IMR-90 (cell line): ENCODE measurements around the gene RGS19. TPM values are rescaled to one million over a fixed set of nuclear protein-coding genes. Genes with fewer than 3 reads are reported as not detected.

Experiments used
- ATAC-seq: fragments of 200-7000 bp; cut with Tn5 transposase; 2 replicates; pipeline ENCODE4 v1.9.1; 2020; ENCODE audit warnings: low read depth, mild to moderate bottlenecking, moderate library complexity
- BruUV-seq: library from RNA; stranded (reverse); fragments of 400-500 nt; replicated peaks from 2 replicates; lab custom pipeline; 2021; lab: Mats Ljungman, UMichigan
- CTCF ChIA-PET: fragments of 300-600 bp; formaldehyde crosslinking; extraction: SDS; loops from one replicate; lab custom pipeline; 2021; ENCODE audit warnings: antibody characterized with exemption; lab: Yijun Ruan, JAX
- POLR2A ChIA-PET: fragments of 300-600 bp; sonication (Branson Sonifier 250); formaldehyde crosslinking; loops from one replicate; lab custom pipeline; 2022; ENCODE audit warnings: antibody characterized with exemption; ENCODE audit not compliant: unreplicated experiment; lab: Charles Lee
- DNase-seq: peaks from one replicate; pipeline ENCODE4 v3.0.0; 2013
- H2AFZ ChIP-seq: replicated peaks from 2 replicates; pipeline ENCODE3; 2013; ENCODE audit warnings: low read length, mild to moderate bottlenecking; ENCODE audit not compliant: poor library complexity
- H2AK5ac ChIP-seq: 2 replicates; pipeline ENCODE4 v1.6.1; 2013; ENCODE audit warnings: low read depth, low read length, inconsistent platforms
- H2AK9ac ChIP-seq: replicated peaks from 2 replicates; pipeline ENCODE3; 2013; ENCODE audit warnings: mild to moderate bottlenecking, low read depth, low read length, moderate library complexity; ENCODE audit not compliant: poor library complexity
- H2BK120ac ChIP-seq: 2 replicates; pipeline ENCODE4 v1.6.1; 2013; ENCODE audit warnings: low read depth, low read length, inconsistent platforms
- H2BK15ac ChIP-seq: 3 replicates; pipeline ENCODE4 v1.6.1; 2013; ENCODE audit warnings: low read depth, low read length, inconsistent platforms
- H2BK20ac ChIP-seq: 2 replicates; pipeline ENCODE4 v1.6.1; 2013; ENCODE audit warnings: low read depth, mild to moderate bottlenecking, inconsistent platforms, low read length, moderate library complexity
- H2BK5ac ChIP-seq: 2 replicates; pipeline ENCODE4 v1.6.1; 2013; ENCODE audit warnings: mild to moderate bottlenecking, low read depth, low read length, inconsistent platforms; ENCODE audit not compliant: poor library complexity, severe bottlenecking
- H3K14ac ChIP-seq: replicated peaks from 2 replicates; pipeline ENCODE4 v1.6.1; 2013; ENCODE audit warnings: low read depth, low read length, inconsistent platforms
- H3K18ac ChIP-seq: 2 replicates; pipeline ENCODE4 v1.6.1; 2013; ENCODE audit warnings: low read depth, low read length, control low read depth
- H3K23ac ChIP-seq: 2 replicates; pipeline ENCODE4 v1.6.1; 2013; ENCODE audit warnings: low read depth, low read length, inconsistent platforms
- H3K27ac ChIP-seq: 2 replicates; pipeline ENCODE4 v1.5.1; 2013; ENCODE audit warnings: mild to moderate bottlenecking, control low read depth, low read length; ENCODE audit not compliant: insufficient read depth
- H3K27me3 ChIP-seq: 2 replicates; pipeline ENCODE4 v1.6.1; 2013; ENCODE audit warnings: low read length; ENCODE audit not compliant: control insufficient read depth, insufficient read depth
- H3K36me3 ChIP-seq: 2 replicates; pipeline ENCODE4 v1.6.1; 2013; ENCODE audit warnings: low read length, mixed read lengths; ENCODE audit not compliant: control insufficient read depth, insufficient read depth
- H3K4ac ChIP-seq: 2 replicates; pipeline ENCODE4 v1.6.1; 2013; ENCODE audit warnings: low read depth, low read length, inconsistent platforms
- H3K4me1 ChIP-seq: 2 replicates; pipeline ENCODE4 v1.6.1; 2013; ENCODE audit warnings: low read length, mixed read lengths; ENCODE audit not compliant: control insufficient read depth, insufficient read depth
- H3K4me2 ChIP-seq: 2 replicates; pipeline ENCODE4 v1.6.1; 2013; ENCODE audit warnings: low read depth, mild to moderate bottlenecking, control low read depth, low read length, moderate library complexity
- H3K4me3 ChIP-seq: 2 replicates; pipeline ENCODE4 v1.5.1; 2013; ENCODE audit warnings: low read depth, mild to moderate bottlenecking, control low read depth, low read length, moderate library complexity; ENCODE audit not compliant: insufficient read depth
- H3K56ac ChIP-seq: 2 replicates; pipeline ENCODE4 v1.6.1; 2013; ENCODE audit warnings: low read length, inconsistent platforms; ENCODE audit not compliant: insufficient read depth; ENCODE audit errors: extremely low read depth
- H3K79me1 ChIP-seq, 2 experiments: 2 replicates each; pipeline ENCODE4 v1.6.1; 2013; ENCODE audit warnings: low read length in 2 of 2, inconsistent platforms in 1 of 2, low read depth in 1 of 2
- H3K9ac ChIP-seq: 2 replicates; pipeline ENCODE4 v1.6.1; 2013; ENCODE audit warnings: low read depth, low read length, control low read depth
- H3K9me1 ChIP-seq: 2 replicates; pipeline ENCODE4 v1.6.1; 2013; ENCODE audit warnings: low read length, inconsistent platforms; ENCODE audit not compliant: insufficient read depth
- H3K9me3 ChIP-seq: 2 replicates; pipeline ENCODE4 v1.6.1; 2013; ENCODE audit warnings: low read length; ENCODE audit not compliant: control insufficient read depth, insufficient read depth
- H4K20me1 ChIP-seq: 2 replicates; pipeline ENCODE4 v1.6.1; 2013; ENCODE audit warnings: low read length, inconsistent platforms; ENCODE audit not compliant: insufficient read depth
- H4K5ac ChIP-seq: 2 replicates; pipeline ENCODE4 v1.6.1; 2013; ENCODE audit warnings: mild to moderate bottlenecking, low read depth, low read length, control low read depth
- H4K8ac ChIP-seq, 2 experiments: 2 replicates each; pipeline ENCODE4 v1.6.1; 2013; ENCODE audit warnings: low read depth in 2 of 2, low read length in 2 of 2, control low read depth in 1 of 2, inconsistent platforms in 1 of 2
- H4K91ac ChIP-seq: 2 replicates; pipeline ENCODE4 v1.6.1; 2013; ENCODE audit warnings: low read depth, low read length, inconsistent platforms; ENCODE audit not compliant: insufficient read depth
- BHLHE40 ChIP-seq: fragments of 150-350 bp; IDR thresholded peaks from 2 replicates; pipeline ENCODE4 v1.6.1; 2016; ENCODE audit warnings: mild to moderate bottlenecking, low read depth, low read length
- CHD1 ChIP-seq: IDR thresholded peaks from 2 replicates; pipeline ENCODE4 v1.6.1; 2012; ENCODE audit warnings: low read depth, low read length, improper control_type of control experiment
- ELK1 ChIP-seq: fragments of 150-350 bp; IDR thresholded peaks from 2 replicates; pipeline ENCODE4 v1.6.1; 2016; ENCODE audit warnings: low read depth, mild to moderate bottlenecking, low read length, moderate library complexity, borderline replicate concordance
- FOS ChIP-seq: fragments of 150-350 bp; IDR thresholded peaks from 2 replicates; pipeline ENCODE4 v1.6.1; 2016; ENCODE audit warnings: low read depth, low read length
- MAFK ChIP-seq: IDR thresholded peaks from 2 replicates; pipeline ENCODE4 v1.6.1; 2012; ENCODE audit warnings: low read depth, low read length, improper control_type of control experiment
- MAZ ChIP-seq: IDR thresholded peaks from 2 replicates; pipeline ENCODE4 v1.6.1; 2012; ENCODE audit warnings: low read depth, mild to moderate bottlenecking, low read length, improper control_type of control experiment, moderate library complexity, borderline replicate concordance
- RAD21 ChIP-seq: IDR thresholded peaks from 2 replicates; pipeline ENCODE4 v1.6.1; 2012; ENCODE audit warnings: low read length, improper control_type of control experiment
- RCOR1 ChIP-seq: IDR thresholded peaks from 2 replicates; pipeline ENCODE4 v1.6.1; 2012; ENCODE audit warnings: mild to moderate bottlenecking, low read length, improper control_type of control experiment; ENCODE audit not compliant: insufficient replicate concordance
- RFX5 ChIP-seq: IDR thresholded peaks from 2 replicates; pipeline ENCODE4 v1.8.0; 2012; ENCODE audit warnings: low read depth, mild to moderate bottlenecking, low read length, moderate library complexity
- SMC3 ChIP-seq: fragments of 150-350 bp; IDR thresholded peaks from 2 replicates; pipeline ENCODE4 v1.6.1; 2016; ENCODE audit warnings: low read depth, mild to moderate bottlenecking, antibody characterized with exemption, low read length, moderate library complexity
- WGBS, 2 experiments: methylation state at CpG; one replicate each; pipeline versions ENCODE4 v1.1.5 to v1.1.7; 2013; ENCODE audit warnings: missing lambda C conversion rate in 2 of 2; ENCODE audit not compliant: insufficient read length in 1 of 2; ENCODE audit errors: extremely low coverage in 2 of 2; 5-methylcytosine and 5-hydroxymethylcytosine counted together
- dilution Hi-C: fragments of 300-500 bp; cut with HindIII; formaldehyde crosslinking; loops from one replicate; pipeline ENCODE4 v1.14.3; 2018; ENCODE audit warnings: low sequenced_read_pairs; ENCODE audit not compliant: unreplicated experiment
- in situ Hi-C: fragments of 300-500 bp; cut with MboI; formaldehyde crosslinking; loops from 3 replicates; pipeline ENCODE4 v1.14.3; 2019; ENCODE audit warnings: low sequenced_read_pairs, inconsistent platforms, mixed read lengths
- intact Hi-C: fragments of 100-400 bp; cut with micrococcal nuclease; formaldehyde crosslinking; loops from 2 replicates; pipeline ENCODE4 v1.10.0; 2022
- polyA plus RNA-seq, 3 experiments: library from polyadenylated mRNA; depleted of rRNA; stranded (reverse); fragments of >200 nt; gene quantifications; 2 replicates each; pipeline ENCODE4 v1.2.3, GENCODE V29; 2012; ENCODE audit warnings: low replicate concordance in 1 of 3
- total RNA-seq: library from RNA; depleted of rRNA; stranded (reverse); fragments of >200 nt; gene quantifications from 2 replicates; pipeline ENCODE4 v1.2.3, GENCODE V29; 2012

Gene RGS19
- total and polyA plus RNA-seq, 2 of the 4 experiments (the other 2 are of a cell fraction): 7.7 to 17.5 TPM

GRCh38 chr20:64031822-64032314, 47.5 kb downstream of the RGS19 start:
- Histone ChIP-seq H3K18ac (no peak overlapping the region), H3K79me1 (no peaks in the 10 kb centered on the region), H3K4me1 (peaks cover 4% of the 10 kb centered on the region; the same call in 1 of the 2 replicates), H3K56ac (no peak overlapping the region), H2BK15ac (no peak overlapping the region), H3K9me1 (no peaks in the 10 kb centered on the region), H3K27me3 (no peaks in the 10 kb centered on the region; the same call in 1 of the 2 replicates), H2BK5ac (no peak overlapping the region), H3K36me3 (peaks cover 55% of the 10 kb centered on the region), H3K14ac (no peak overlapping the region), H2AK9ac (no peak overlapping the region), H3K9me3 (no peaks in the 10 kb centered on the region), H2AK5ac (no peak overlapping the region), H2BK20ac (no peak overlapping the region), H3K23ac (no peak overlapping the region), H3K4me2 (no peak overlapping the region), H4K8ac (no peak overlapping the region), H2AFZ (no peak overlapping the region), H4K20me1 (peaks cover 5% of the 10 kb centered on the region; the same call in 1 of the 2 replicates), H4K5ac (no peak overlapping the region), H4K91ac (no peak overlapping the region), H2BK120ac (no peak overlapping the region), H3K4ac (no peak overlapping the region), H3K4me3 (no peak overlapping the region), H3K27ac (no peak overlapping the region), H3K9ac (no peak overlapping the region)
- in situ Hi-C loops (no loop called here), dilution Hi-C loops (no loop called here), intact Hi-C loops (no loop called here)
- no TSS peak for BruUV-seq
- CTCF ChIA-PET: no interaction called here
- TF ChIP-seq MAZ (no peak), SMC3 (no peak), BHLHE40 (no peak), FOS (no peak), MAFK (no peak), RFX5 (no peak), RAD21 (no peak), RCOR1 (no peak), CHD1 (no peak), ELK1 (no peak)
- ATAC-seq: no peak
- POLR2A ChIA-PET: no interaction called here
- DNase-seq: no peak
- 95% methylated on average over 11 of the region's 19 CpGs; no CpG with 5 or more reads in 1 of the 2 experiments for WGBS, 2 experiments
